ENCODE results near the gene NT5E.

The NT5E gene

GRCh38 chr6:85461798-85462170 is 11.9 kb downstream of the NT5E start:
- no peak overlapping the region for H3K4me3 ChIP-seq (ENCODE audit: control insufficient read depth, low read depth, low read length)
- no peak for TF ChIP-seq CTCF (IDR thresholded peaks at IDR 0.05; ENCODE audit: control insufficient read depth, insufficient read depth, low read depth, low read length, missing control alignments)
- no peak for DNase-seq (ENCODE audit: low read depth)

- no peak for TF ChIP-seq CTCF (IDR thresholded peaks at IDR 0.05; ENCODE audit: control insufficient read depth, insufficient read depth, low read depth, low read length, missing control alignments)
Observed at GRCh38 chr6:85462673-85463072, 12.8 kb downstream of the NT5E start.

GRCh38 chr6:85463621-85464259 is 13.9 kb downstream of the NT5E start:
- TF ChIP-seq CTCF (IDR thresholded peaks at IDR 0.05; ENCODE audit: control insufficient read depth, insufficient read depth, low read depth, low read length, missing control alignments) = no peak
- H3K4me3 ChIP-seq (ENCODE audit: control insufficient read depth, low read depth, low read length) = no peak overlapping the region
- DNase-seq (ENCODE audit: low read depth) = no peak

More at GRCh38 chr6:85462673-85463072, 12.8 kb downstream of the NT5E start:
- no peak overlapping the region for H3K4me3 ChIP-seq (ENCODE audit: control insufficient read depth, low read depth, low read length)
- DNase-seq (ENCODE audit: low read depth) = no peak

- DNase-seq (ENCODE audit: low read depth) = peak; percentile 94
- H3K4me3 ChIP-seq (ENCODE audit: control insufficient read depth, low read depth, low read length) = no peak overlapping the region
- no peak for TF ChIP-seq CTCF (IDR thresholded peaks at IDR 0.05; ENCODE audit: control insufficient read depth, insufficient read depth, low read depth, low read length, missing control alignments)
Observed at GRCh38 chr6:85464260-85464644, 14.4 kb downstream of the NT5E start.

GRCh38 chr6:85464722-85465150 is 14.9 kb downstream of the NT5E start:
- H3K4me3 ChIP-seq (ENCODE audit: control insufficient read depth, low read depth, low read length) = no peak overlapping the region
- TF ChIP-seq CTCF (IDR thresholded peaks at IDR 0.05; ENCODE audit: control insufficient read depth, insufficient read depth, low read depth, low read length, missing control alignments) = no peak
- no peak for DNase-seq (ENCODE audit: low read depth)

GRCh38 chr6:85465762-85466161 is 15.9 kb downstream of the NT5E start:
- TF ChIP-seq CTCF (IDR thresholded peaks at IDR 0.05; ENCODE audit: control insufficient read depth, insufficient read depth, low read depth, low read length, missing control alignments) = no peak
- H3K4me3 ChIP-seq (ENCODE audit: control insufficient read depth, low read depth, low read length) = no peak overlapping the region

More at GRCh38 chr6:85465762-85466161, 15.9 kb downstream of the NT5E start:
- no peak for DNase-seq (ENCODE audit: low read depth)
